HepG2 (cell line): ENCODE measurements around the gene ANP32B. TPM values are rescaled to one million over a fixed set of nuclear protein-coding genes. Genes with fewer than 3 reads are reported as not detected.

Source experiments
- ATAC-seq: fragments of 200-7000 bp; cut with Tn5 transposase; 3 replicates; pipeline ENCODE4 v1.9.1; 2020; ENCODE audit warnings: mild to moderate bottlenecking, moderate library complexity
- BruUV-seq: library from RNA; stranded (reverse); fragments of 400-500 nt; replicated peaks from 2 replicates; lab custom pipeline; 2021; lab: Mats Ljungman, UMichigan
- CTCF ChIA-PET: fragments of 300-600 bp; formaldehyde crosslinking; extraction: SDS; loops from one replicate; lab custom pipeline; 2021; ENCODE audit warnings: low total read pairs, inconsistent platforms, low intra/inter-chr PET ratio; lab: Yijun Ruan, JAX
- POLR2A ChIA-PET: fragments of 350-600 bp; sonication (Branson Sonifier 250); formaldehyde crosslinking; loops from one replicate; lab custom pipeline; 2020; ENCODE audit warnings: antibody characterized with exemption, inconsistent platforms; lab: Yijun Ruan, JAX
- DNase-seq: peaks from one replicate; pipeline ENCODE4 v3.0.0-alpha.2; 2015; ENCODE audit warnings: low spot score
- FAIRE-seq: peaks from 3 replicates; lab custom pipeline; 2011; peaks lifted over from hg19 to GRCh38; lab: Jason Lieb, UNC
- H2AFZ ChIP-seq: one replicate; pipeline ENCODE4 v1.6.1; 2011; ENCODE audit warnings: low read length, inconsistent platforms
- H3K27ac ChIP-seq: fragments of 300-600 bp; 3 replicates; pipeline ENCODE4 v1.8.0; 2011; ENCODE audit warnings: mixed run types, mild to moderate bottlenecking, mixed read lengths, low read length, inconsistent platforms; ENCODE audit not compliant: insufficient read depth; ENCODE audit errors: extremely low read length
- H3K27me3 ChIP-seq, 2 experiments: fragments of 200-600 bp in 1 of 2; 2 replicates in 1 of 2; 3 replicates in 1 of 2; pipeline versions ENCODE4 v1.6.0 to v1.8.0; 2011; ENCODE audit warnings: low read length in 2 of 2, mild to moderate bottlenecking in 2 of 2, moderate library complexity in 2 of 2, inconsistent platforms in 1 of 2; ENCODE audit not compliant: insufficient read depth in 2 of 2, control insufficient read depth in 1 of 2
- H3K36me3 ChIP-seq, 2 experiments: fragments of 200-600 bp in 1 of 2; replicated peaks in 1 of 2; 2 replicates in 1 of 2; 3 replicates in 1 of 2; pipeline versions ENCODE4 v1.5.1 to v1.8.0; 2011; ENCODE audit warnings: low read length in 2 of 2, inconsistent platforms in 1 of 2; ENCODE audit not compliant: insufficient read depth in 2 of 2, control insufficient read depth in 1 of 2
- H3K4me1 ChIP-seq: 2 replicates; pipeline ENCODE4 v1.5.1; 2012; ENCODE audit warnings: low read length, inconsistent platforms; ENCODE audit not compliant: insufficient read depth
- H3K4me2 ChIP-seq: 2 replicates; pipeline ENCODE4 v1.6.0; 2011; ENCODE audit warnings: low read depth, low read length, inconsistent platforms
- H3K4me3 ChIP-seq, 3 experiments: fragments of 200-600 bp in 1 of 3; sonication (generic), shearing (Covaris generic) in 1 of 3; replicated peaks in 1 of 3; 2 replicates each; pipeline ENCODE4 v1.5.1; 2011 to 2016; ENCODE audit warnings: low read length in 3 of 3, inconsistent platforms in 2 of 3, low read depth in 2 of 3, mild to moderate bottlenecking in 2 of 3, control low read depth in 1 of 3, mixed read lengths in 1 of 3; ENCODE audit not compliant: insufficient read depth in 1 of 3
- H3K79me2 ChIP-seq: one replicate; pipeline ENCODE4 v1.6.1; 2011; ENCODE audit warnings: low read length, inconsistent platforms; ENCODE audit not compliant: insufficient read depth
- H3K9ac ChIP-seq: 2 replicates; pipeline ENCODE4 v1.6.0; 2011; ENCODE audit warnings: mild to moderate bottlenecking, low read depth, low read length, inconsistent platforms; ENCODE audit not compliant: insufficient read depth
- H3K9me3 ChIP-seq: 2 replicates; pipeline ENCODE4 v1.5.1; 2012; ENCODE audit warnings: mild to moderate bottlenecking, low read length
- H4K20me1 ChIP-seq: 2 replicates; pipeline ENCODE4 v1.6.0; 2011; ENCODE audit warnings: inconsistent platforms, mild to moderate bottlenecking, low read length, moderate library complexity; ENCODE audit not compliant: insufficient read depth
- CEBPG ChIP-seq: IDR thresholded peaks from 2 replicates; pipeline ENCODE4 v1.6.1; 2016
- HNRNPK ChIP-seq: fragments of 200-400 bp; formaldehyde crosslinking; IDR thresholded peaks from 2 replicates; pipeline ENCODE4 v1.6.1; 2018; ENCODE audit warnings: low read length, low read depth, moderate library complexity, mild to moderate bottlenecking; ENCODE audit not compliant: poor library complexity, severe bottlenecking
- KLF16 ChIP-seq, 2 experiments: sonication (generic) in 1 of 2; formaldehyde crosslinking in 1 of 2; IDR thresholded peaks; 2 replicates each; pipeline versions ENCODE4 v1.6.1 to v1.8.0; 2016 to 2023; ENCODE audit warnings: missing genetic modification reagents in 2 of 2, missing compliant biosample characterization in 1 of 2
- PREB ChIP-seq: sonication (generic); formaldehyde crosslinking; IDR thresholded peaks from 2 replicates; pipeline ENCODE4 v1.4.0; 2020; ENCODE audit warnings: missing genetic modification reagents
- ZNF34 ChIP-seq: sonication (generic); formaldehyde crosslinking; IDR thresholded peaks from 2 replicates; pipeline ENCODE4 v1.4.0; 2020; ENCODE audit warnings: mild to moderate bottlenecking, missing genetic modification reagents, borderline replicate concordance
- ZNF414 ChIP-seq: sonication (generic); formaldehyde crosslinking; IDR thresholded peaks from 2 replicates; pipeline ENCODE4 v1.5.0; 2020; ENCODE audit warnings: missing genetic modification reagents
- ZNF83 ChIP-seq: sonication (generic); formaldehyde crosslinking; IDR thresholded peaks from 2 replicates; pipeline ENCODE4 v1.4.0; 2020; ENCODE audit warnings: missing genetic modification reagents, mild to moderate bottlenecking, borderline replicate concordance
- WGBS: methylation state at CpG from one replicate; pipeline ENCODE4 v1.1.6; 2017; ENCODE audit warnings: low lambda C conversion rate; 5-methylcytosine and 5-hydroxymethylcytosine counted together
- in situ Hi-C: cut with HindIII; loops from 2 replicates; pipeline ENCODE4 v1.10.0; 2017; ENCODE audit warnings: low pct_unique_long_range_greater_than_20kb; ENCODE audit not compliant: extremely low pct_ligation_motif_present
- intact Hi-C: fragments of 100-400 bp; cut with micrococcal nuclease; formaldehyde crosslinking; loops from one replicate; pipeline ENCODE4 v1.10.0; 2022; ENCODE audit not compliant: unreplicated experiment
- polyA plus RNA-seq, 8 experiments: library from polyadenylated mRNA; depleted of rRNA in 3 of 8; stranded (reverse) in 7 of 8; unstranded in 1 of 8; fragments of >200 nt; fragmentation: Illumina TruSeq in 4 of 8; extraction: Trizol in 4 of 8; gene quantifications; 2 replicates each; pipeline versions ENCODE4 v1.2.1 to v1.2.3, GENCODE V29; 2011 to 2016; ENCODE audit warnings: low read depth in 4 of 8, missing spikeins in 1 of 8, mixed read lengths in 1 of 8; ENCODE audit not compliant: insufficient read depth in 1 of 8
- total RNA-seq, 5 experiments: library from RNA; depleted of rRNA; stranded (reverse); fragments of >200 nt; fragmentation: Illumina TruSeq; extraction: Trizol; gene quantifications; 2 replicates each; pipeline ENCODE4 v1.2.3, GENCODE V29; 2016; ENCODE audit warnings: low read depth in 1 of 5

ANP32B gene
- total and polyA plus RNA-seq, 2 of the 13 experiments (the other 11 are each of a cell fraction or from before 2014, with no cell fraction given) = 22.1 to 37.5 TPM

GRCh38 chr9:98021306-98022040, 38.3 kb downstream of the ANP32B start:
- H3K27me3 ChIP-seq = no peaks in the 10 kb centered on the region
- no peak overlapping the region for H2AFZ ChIP-seq
- no TSS peak for BruUV-seq
- H3K4me1 ChIP-seq = no peaks in the 10 kb centered on the region
- 90% methylated on average over 6 of the region's 8 CpGs for WGBS
- no peaks in the 10 kb centered on the region for H4K20me1 ChIP-seq
- no peak overlapping the region for H3K9ac ChIP-seq
- H3K4me3 ChIP-seq = no peak overlapping the region
- intact Hi-C loops = no loop called here
- no peaks in the 10 kb centered on the region for H3K9me3 ChIP-seq
- no peak overlapping the region for H3K27ac ChIP-seq
- H3K4me2 ChIP-seq = no peak overlapping the region
- FAIRE-seq (no peak), DNase-seq (no peak), ATAC-seq (peak; percentile 24)
- ChIA-PET POLR2A (no interaction called here), CTCF (no interaction called here)
- no peaks in the 10 kb centered on the region for H3K79me2 ChIP-seq
- TF ChIP-seq ZNF34 (CRISPR knock-in tag) (no peak), ZNF414 (CRISPR knock-in tag) (no peak), HNRNPK (no peak), ZNF83 (CRISPR knock-in tag) (no peak), PREB (CRISPR knock-in tag) (no peak), KLF16 (CRISPR knock-in tag; IDR thresholded peaks at IDR 0.05) (no peak), CEBPG (CRISPR knock-in tag) (no peak)
- in situ Hi-C loops = no loop called here
- peaks cover 8 to 27% of the 10 kb centered on the region in 2 experiments for H3K36me3 ChIP-seq
